Caco-2 (cell line): ENCODE measurements around the gene FTCD. TPM values are rescaled to one million over a fixed set of nuclear protein-coding genes. Genes with fewer than 3 reads are reported as not detected.

Experiments used
- BruUV-seq: library from RNA; stranded (reverse); fragments of 400-500 nt; replicated peaks from 2 replicates; lab custom pipeline; 2021; lab: Mats Ljungman, UMichigan
- CTCF ChIA-PET: fragments of 300-600 bp; sonication (Branson Sonifier 250); formaldehyde crosslinking; loops from one replicate; lab custom pipeline; 2022; ENCODE audit warnings: antibody characterized with exemption; lab: Charles Lee
- POLR2A ChIA-PET: fragments of 300-600 bp; sonication (Branson Sonifier 250); formaldehyde crosslinking; loops from one replicate; lab custom pipeline; 2022; ENCODE audit warnings: antibody characterized with exemption; lab: Charles Lee
- DNase-seq, 2 experiments: peaks; one replicate each; pipeline versions ENCODE4 v3.0.0 to v3.0.0-alpha.2; 2020 to 2022
- H3K27me3 ChIP-seq: replicated peaks from 2 replicates; pipeline ENCODE4 v1.6.0; 2011; ENCODE audit warnings: low read length; ENCODE audit not compliant: control insufficient read depth, insufficient read depth
- H3K36me3 ChIP-seq: 2 replicates; pipeline ENCODE4 v1.5.1; 2011; ENCODE audit warnings: low read length; ENCODE audit not compliant: control insufficient read depth, insufficient read depth
- H3K4me1 ChIP-seq: fragments of 250-450 bp; sonication (Bioruptor Pico); 2 replicates; pipeline ENCODE4 v1.5.1; 2020; ENCODE audit warnings: mild to moderate bottlenecking
- H3K4me3 ChIP-seq: 2 replicates; pipeline ENCODE4 v1.5.1; 2011; ENCODE audit warnings: low read depth, mild to moderate bottlenecking, control low read depth, low read length
- H3K9me3 ChIP-seq: fragments of 250-450 bp; sonication (Bioruptor Pico); 2 replicates; pipeline ENCODE4 v1.5.1; 2020; ENCODE audit warnings: mild to moderate bottlenecking, moderate library complexity
- H3K27ac Mint-ChIP-seq: one replicate; pipeline ENCODE4 v1.8.0; 2022; ENCODE audit warnings: mixed read lengths; ENCODE audit not compliant: unreplicated experiment
- H3K27me3 Mint-ChIP-seq: one replicate; pipeline ENCODE4 v1.8.0; 2022; ENCODE audit warnings: mixed read lengths; ENCODE audit not compliant: insufficient read depth, unreplicated experiment
- H3K36me3 Mint-ChIP-seq: one replicate; pipeline ENCODE4 v1.8.0; 2022; ENCODE audit warnings: mild to moderate bottlenecking, mixed read lengths; ENCODE audit not compliant: insufficient read depth, unreplicated experiment
- H3K4me1 Mint-ChIP-seq: one replicate; pipeline ENCODE4 v1.8.0; 2022; ENCODE audit warnings: low read depth, mixed read lengths; ENCODE audit not compliant: unreplicated experiment
- H3K4me3 Mint-ChIP-seq: one replicate; pipeline ENCODE4 v1.8.0; 2022; ENCODE audit warnings: mild to moderate bottlenecking, moderate library complexity, mixed read lengths; ENCODE audit not compliant: unreplicated experiment
- H3K9me3 Mint-ChIP-seq: one replicate; pipeline ENCODE4 v1.8.0; 2022; ENCODE audit warnings: mixed read lengths; ENCODE audit not compliant: unreplicated experiment
- intact Hi-C: fragments of 100-400 bp; cut with micrococcal nuclease; formaldehyde crosslinking; loops from one replicate; pipeline ENCODE4 v1.10.0; 2022; ENCODE audit not compliant: unreplicated experiment
- total RNA-seq: library from RNA; stranded (reverse); gene quantifications from 2 replicates; pipeline ENCODE4 v1.2.3, GENCODE V29; 2022
- TF ChIP-seq, protein P1 (sequence below), 2 experiments: fragments of 200-600 bp in 1 of 2; IDR thresholded peaks; 1 replicate in 1 of 2; 2 replicates in 1 of 2; pipeline versions ENCODE4 v1.5.1 to v1.8.0; 2011 to 2022; ENCODE audit warnings: antibody characterized with exemption in 1 of 2, control low read depth in 1 of 2, inconsistent platforms in 1 of 2, low read depth in 1 of 2, low read length in 1 of 2, mild to moderate bottlenecking in 1 of 2, moderate library complexity in 1 of 2; ENCODE audit not compliant: insufficient read depth in 1 of 2, severe bottlenecking in 1 of 2, unreplicated experiment in 1 of 2

The FTCD gene
- total RNA-seq, 1 experiment from 2014 or later = 3.5 TPM

DNA sequence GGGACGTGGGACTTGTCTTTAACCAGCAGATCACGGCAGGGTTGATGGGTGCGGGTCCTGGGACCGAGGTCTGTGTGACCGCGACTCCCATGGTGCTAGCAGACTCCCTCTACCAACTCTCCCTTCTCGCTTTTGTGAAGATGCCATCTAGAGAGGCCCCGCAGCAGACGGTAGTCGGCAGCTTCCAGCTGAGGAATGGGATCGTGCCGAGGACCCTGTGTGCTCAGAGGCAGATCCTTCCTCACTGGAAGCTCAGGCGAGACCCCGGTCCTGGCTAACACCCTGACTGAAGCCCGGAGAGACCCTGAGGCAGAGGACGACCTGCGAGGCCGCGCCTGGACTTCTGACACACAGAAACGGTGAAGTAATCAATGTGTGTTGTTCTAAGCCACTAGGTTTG lies 41.4 kb upstream of the FTCD start:
- H3K36me3 ChIP-seq = peaks cover 8% of the 10 kb centered on the region

DNA sequence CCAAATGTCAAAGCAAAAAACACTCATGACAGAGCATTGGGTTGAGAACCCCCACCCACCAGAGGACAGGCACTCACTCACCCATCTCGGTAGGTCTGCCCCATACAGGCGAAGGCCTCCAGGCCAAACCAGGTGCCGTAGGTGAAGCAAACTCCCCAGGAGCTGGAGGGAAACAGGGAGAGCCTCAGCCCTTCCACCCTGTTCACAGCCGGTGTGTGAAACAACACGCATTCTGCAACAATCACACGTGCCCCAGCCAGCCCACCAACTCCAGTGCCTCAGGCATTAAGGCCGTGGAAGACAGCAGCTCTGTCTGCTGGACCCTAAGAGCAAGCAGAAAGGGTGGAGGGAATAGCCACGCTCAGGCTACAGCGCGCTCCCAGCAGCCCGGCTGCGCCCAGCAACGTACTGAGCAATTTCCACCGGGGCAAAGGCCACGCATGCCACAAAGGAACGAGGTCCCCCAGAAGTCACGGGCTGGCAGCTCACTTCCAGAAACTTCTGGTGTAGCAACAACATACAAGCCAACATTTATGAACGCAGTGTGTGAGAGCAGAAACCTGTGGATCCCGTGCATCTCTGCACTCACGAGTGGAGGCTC lies 40.3 kb upstream of the FTCD start:
- intact Hi-C loops = no loop called here
- BruUV-seq = no TSS peak
- CTCF ChIA-PET = no interaction called here

More for the DNA sequence above, 41.4 kb upstream of the FTCD start:
- H3K4me1 Mint-ChIP-seq = no peaks in the 10 kb centered on the region
- ChIA-PET CTCF (no interaction called here), POLR2A (no interaction called here)
- no peak overlapping the region for H3K4me3 ChIP-seq
- intact Hi-C loops = no loop called here
- H3K4me1 ChIP-seq = no peaks in the 10 kb centered on the region
- H3K4me3 Mint-ChIP-seq = no peak overlapping the region
- peak in 1 of 2 experiments; percentile 7 for DNase-seq
- H3K9me3 ChIP-seq = no peaks in the 10 kb centered on the region
- TF ChIP-seq, protein P1, sequence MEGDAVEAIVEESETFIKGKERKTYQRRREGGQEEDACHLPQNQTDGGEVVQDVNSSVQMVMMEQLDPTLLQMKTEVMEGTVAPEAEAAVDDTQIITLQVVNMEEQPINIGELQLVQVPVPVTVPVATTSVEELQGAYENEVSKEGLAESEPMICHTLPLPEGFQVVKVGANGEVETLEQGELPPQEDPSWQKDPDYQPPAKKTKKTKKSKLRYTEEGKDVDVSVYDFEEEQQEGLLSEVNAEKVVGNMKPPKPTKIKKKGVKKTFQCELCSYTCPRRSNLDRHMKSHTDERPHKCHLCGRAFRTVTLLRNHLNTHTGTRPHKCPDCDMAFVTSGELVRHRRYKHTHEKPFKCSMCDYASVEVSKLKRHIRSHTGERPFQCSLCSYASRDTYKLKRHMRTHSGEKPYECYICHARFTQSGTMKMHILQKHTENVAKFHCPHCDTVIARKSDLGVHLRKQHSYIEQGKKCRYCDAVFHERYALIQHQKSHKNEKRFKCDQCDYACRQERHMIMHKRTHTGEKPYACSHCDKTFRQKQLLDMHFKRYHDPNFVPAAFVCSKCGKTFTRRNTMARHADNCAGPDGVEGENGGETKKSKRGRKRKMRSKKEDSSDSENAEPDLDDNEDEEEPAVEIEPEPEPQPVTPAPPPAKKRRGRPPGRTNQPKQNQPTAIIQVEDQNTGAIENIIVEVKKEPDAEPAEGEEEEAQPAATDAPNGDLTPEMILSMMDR (IDR thresholded peaks at IDR 0.05; ENCODE audit: insufficient read depth in 1 of 2, low read depth in 1 of 2, low read length in 1 of 2, severe bottlenecking in 1 of 2, unreplicated experiment in 1 of 2) = no peak
- no peaks in the 10 kb centered on the region for H3K27me3 Mint-ChIP-seq
- H3K36me3 Mint-ChIP-seq = peaks cover 62% of the 10 kb centered on the region
- no TSS peak for BruUV-seq
- H3K9me3 Mint-ChIP-seq = no peaks in the 10 kb centered on the region
- no peak overlapping the region for H3K27ac Mint-ChIP-seq
- H3K27me3 ChIP-seq = no peaks in the 10 kb centered on the region

DNA sequence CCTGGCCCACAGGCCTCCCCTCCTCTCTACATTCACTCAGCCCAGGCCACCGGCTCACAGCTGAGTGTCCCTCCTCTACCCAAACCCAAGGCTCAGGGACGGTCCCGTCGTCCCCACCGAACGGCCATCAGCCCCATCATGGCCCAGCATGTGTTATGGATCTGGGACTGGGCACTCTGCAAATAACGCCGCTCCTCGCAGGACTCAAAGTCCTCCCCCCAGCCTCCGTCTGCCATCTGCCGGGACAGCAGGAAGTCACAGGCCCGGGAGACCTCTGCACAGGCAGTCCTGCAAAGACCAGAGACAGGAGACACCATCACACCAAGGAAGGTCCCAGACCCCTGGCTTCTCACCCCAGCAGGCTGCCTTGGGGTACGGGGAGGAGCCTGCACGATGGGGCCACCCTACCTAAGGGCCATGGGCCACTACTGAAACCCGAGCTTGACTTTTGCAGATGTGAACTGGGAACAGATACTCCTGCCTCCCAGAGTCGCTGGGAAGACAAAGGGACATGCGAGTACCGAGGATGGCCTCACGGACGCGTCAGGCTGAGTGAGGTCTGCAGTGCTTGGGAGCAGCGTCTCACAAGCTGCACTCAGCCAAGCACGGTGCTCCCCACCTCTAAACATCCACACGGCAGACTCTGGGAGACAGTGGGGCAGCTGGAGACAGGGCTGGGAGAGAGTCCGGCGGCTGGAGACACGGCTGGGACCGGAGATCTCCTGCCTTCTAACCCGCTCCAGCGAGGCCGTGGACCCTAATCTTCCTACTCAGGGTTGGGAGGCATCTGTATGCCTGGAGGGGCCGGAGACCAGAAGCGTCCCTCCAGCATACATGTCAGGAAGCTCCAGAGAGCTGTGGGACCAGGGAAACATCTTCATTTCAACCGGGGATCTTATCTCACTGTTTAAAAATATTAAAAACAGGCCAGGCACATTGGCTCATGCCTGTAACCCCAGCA lies 39.3 kb upstream of the FTCD start:
- H3K9me3 Mint-ChIP-seq = no peaks in the 10 kb centered on the region
- TF ChIP-seq, protein P1 (IDR thresholded peaks at IDR 0.05; ENCODE audit: insufficient read depth in 1 of 2, low read depth in 1 of 2, low read length in 1 of 2, severe bottlenecking in 1 of 2, unreplicated experiment in 1 of 2) = no peak
- H3K27me3 ChIP-seq = no peaks in the 10 kb centered on the region
- H3K36me3 Mint-ChIP-seq = peaks cover 68% of the 10 kb centered on the region
- no TSS peak for BruUV-seq
- H3K4me3 ChIP-seq = no peak overlapping the region
- no peaks in the 10 kb centered on the region for H3K4me1 ChIP-seq
- peaks cover 2% of the 10 kb centered on the region for H3K4me1 Mint-ChIP-seq
- H3K36me3 ChIP-seq = peaks cover 8% of the 10 kb centered on the region
- H3K9me3 ChIP-seq = no peaks in the 10 kb centered on the region
- ChIA-PET CTCF (no interaction called here), POLR2A (no interaction called here)
- no peak overlapping the region for H3K27ac Mint-ChIP-seq
- H3K27me3 Mint-ChIP-seq = no peaks in the 10 kb centered on the region
- H3K4me3 Mint-ChIP-seq = no peak overlapping the region
- intact Hi-C loops = no loop called here
- DNase-seq = no peak

More for the DNA sequence above, 40.3 kb upstream of the FTCD start:
- Mint-ChIP-seq H3K9me3 (no peaks in the 10 kb centered on the region), H3K4me1 (no peaks in the 10 kb centered on the region), H3K27ac (no peak overlapping the region), H3K4me3 (no peak overlapping the region), H3K27me3 (no peaks in the 10 kb centered on the region), H3K36me3 (peaks cover 68% of the 10 kb centered on the region)
- Histone ChIP-seq H3K9me3 (no peaks in the 10 kb centered on the region), H3K36me3 (peaks cover 8% of the 10 kb centered on the region), H3K27me3 (no peaks in the 10 kb centered on the region), H3K4me1 (no peaks in the 10 kb centered on the region), H3K4me3 (no peak overlapping the region)
- POLR2A ChIA-PET = no interaction called here
- TF ChIP-seq, protein P1 (IDR thresholded peaks at IDR 0.05; ENCODE audit: insufficient read depth in 1 of 2, low read depth in 1 of 2, low read length in 1 of 2, severe bottlenecking in 1 of 2, unreplicated experiment in 1 of 2) = no peak
- DNase-seq = no peak
